ENCODE results near the gene EFNB3. TPM values are rescaled to one million over a fixed set of nuclear protein-coding genes. Genes with fewer than 3 reads are reported as not detected.
A peak's percentile ranks its signal among the peaks of the same experiment; 100 is the strongest.

EFNB3 gene
- total and polyA plus RNA-seq, 2 of the 13 experiments (the other 11 are each of a cell fraction or from before 2014, with no cell fraction given) = 0.07 to 0.25 TPM

GRCh38 chr17:7687072-7687907 lies 17.7 kb upstream of the EFNB3 start, which contains the start of gene TP53 (continued):
- TF ChIP-seq TFAP4 (IDR thresholded peaks at IDR 0.05; ENCODE audit: borderline replicate concordance, low read depth) = peak; percentile 41; the same call in 1 of the 2 replicates
- TF ChIP-seq TRIM22 (IDR thresholded peaks at IDR 0.05) = no peak
- peak; percentile 96 for TF ChIP-seq POLR2G (IDR thresholded peaks at IDR 0.05; ENCODE audit: low read depth, low read length)
- TF ChIP-seq ZNF569 (CRISPR knock-in tag; IDR thresholded peaks at IDR 0.05; ENCODE audit: borderline replicate concordance) = no peak
- no peak for TF ChIP-seq ZNF883 (CRISPR knock-in tag; IDR thresholded peaks at IDR 0.05; ENCODE audit: not compliant biosample characterization)
- TF ChIP-seq FOSL2 (CRISPR knock-in tag; IDR thresholded peaks at IDR 0.05) = peak; percentile 56
- TF ChIP-seq TERF1 (CRISPR knock-in tag; IDR thresholded peaks at IDR 0.05) = 0 out of 2 replicates have a peak, but pooled peaks have one; percentile 30
- TF ChIP-seq TIGD3 (CRISPR knock-in tag; IDR thresholded peaks at IDR 0.05; ENCODE audit: borderline replicate concordance) = 0 out of 2 replicates have a peak, but pooled peaks have one; percentile 60
- peak; percentile 99 for TF ChIP-seq NFKBIZ (CRISPR knock-in tag; IDR thresholded peaks at IDR 0.05)
- TF ChIP-seq SOX13 (IDR thresholded peaks at IDR 0.05) = no peak
- peak in 1 of 2 experiments; percentile 29; a peak in 1 of 4 replicates for TF ChIP-seq SOX13 (CRISPR knock-in tag; conservative IDR thresholded peaks at IDR 0.05 in 1 of 2, IDR thresholded peaks at IDR 0.05 in 1 of 2)
- no peak for TF ChIP-seq ZFP36L2 (CRISPR knock-in tag; IDR thresholded peaks at IDR 0.05)
- peak; percentile 78; the same call in 1 of the 2 replicates for TF ChIP-seq HES4 (CRISPR knock-in tag; IDR thresholded peaks at IDR 0.05; ENCODE audit: borderline replicate concordance)
- TF ChIP-seq ZNF260 (CRISPR knock-in tag; IDR thresholded peaks at IDR 0.05; ENCODE audit: borderline replicate concordance, low read depth) = no peak
- no peak for TF ChIP-seq ZNF713 (CRISPR knock-in tag; IDR thresholded peaks at IDR 0.05)
- peak; percentile 70 for TF ChIP-seq KAT8 (CRISPR knock-in tag; IDR thresholded peaks at IDR 0.05)
- no peak for TF ChIP-seq ZFYVE20 (CRISPR knock-in tag; IDR thresholded peaks at IDR 0.05; ENCODE audit: borderline replicate concordance, low read depth)
- TF ChIP-seq MIXL1 (CRISPR knock-in tag; IDR thresholded peaks at IDR 0.05) = peak; percentile 65; the same call in 1 of the 2 replicates
- TF ChIP-seq PRPF4 (IDR thresholded peaks at IDR 0.05; ENCODE audit: low read depth, low read length, poor library complexity, severe bottlenecking) = no peak
- TF ChIP-seq HNRNPK (IDR thresholded peaks at IDR 0.05; ENCODE audit: low read depth, low read length, poor library complexity, severe bottlenecking) = no peak
- TF ChIP-seq ZNF207 (IDR thresholded peaks at IDR 0.05; ENCODE audit: borderline replicate concordance) = no peak
- TF ChIP-seq HNF1B (CRISPR knock-in tag; IDR thresholded peaks at IDR 0.05) = peak; percentile 38; the same call in 1 of the 2 replicates

Measured in HepG2 (cell line).